Hematopoietic multipotent progenitor cell treated with erythropoietin and hydrocortisone succinate and interleukin-3 and kit ligand, for 17 days (in vitro differentiated cells): ENCODE results near the gene HARS1.
A peak's percentile ranks its signal among the peaks of the same experiment; 100 is the strongest.
"Not testable (repeated sequence)": the region's sequence is repeated elsewhere in the genome, so short reads cannot be mapped to it uniquely, and the experiment has no call there.

Experiments
- DNase-seq: peaks from one replicate; pipeline ENCODE4 v3.0.0-alpha.2; 2015; ENCODE audit warnings: low spot score

The HARS1 gene, protein sequence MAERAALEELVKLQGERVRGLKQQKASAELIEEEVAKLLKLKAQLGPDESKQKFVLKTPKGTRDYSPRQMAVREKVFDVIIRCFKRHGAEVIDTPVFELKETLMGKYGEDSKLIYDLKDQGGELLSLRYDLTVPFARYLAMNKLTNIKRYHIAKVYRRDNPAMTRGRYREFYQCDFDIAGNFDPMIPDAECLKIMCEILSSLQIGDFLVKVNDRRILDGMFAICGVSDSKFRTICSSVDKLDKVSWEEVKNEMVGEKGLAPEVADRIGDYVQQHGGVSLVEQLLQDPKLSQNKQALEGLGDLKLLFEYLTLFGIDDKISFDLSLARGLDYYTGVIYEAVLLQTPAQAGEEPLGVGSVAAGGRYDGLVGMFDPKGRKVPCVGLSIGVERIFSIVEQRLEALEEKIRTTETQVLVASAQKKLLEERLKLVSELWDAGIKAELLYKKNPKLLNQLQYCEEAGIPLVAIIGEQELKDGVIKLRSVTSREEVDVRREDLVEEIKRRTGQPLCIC

DNA sequence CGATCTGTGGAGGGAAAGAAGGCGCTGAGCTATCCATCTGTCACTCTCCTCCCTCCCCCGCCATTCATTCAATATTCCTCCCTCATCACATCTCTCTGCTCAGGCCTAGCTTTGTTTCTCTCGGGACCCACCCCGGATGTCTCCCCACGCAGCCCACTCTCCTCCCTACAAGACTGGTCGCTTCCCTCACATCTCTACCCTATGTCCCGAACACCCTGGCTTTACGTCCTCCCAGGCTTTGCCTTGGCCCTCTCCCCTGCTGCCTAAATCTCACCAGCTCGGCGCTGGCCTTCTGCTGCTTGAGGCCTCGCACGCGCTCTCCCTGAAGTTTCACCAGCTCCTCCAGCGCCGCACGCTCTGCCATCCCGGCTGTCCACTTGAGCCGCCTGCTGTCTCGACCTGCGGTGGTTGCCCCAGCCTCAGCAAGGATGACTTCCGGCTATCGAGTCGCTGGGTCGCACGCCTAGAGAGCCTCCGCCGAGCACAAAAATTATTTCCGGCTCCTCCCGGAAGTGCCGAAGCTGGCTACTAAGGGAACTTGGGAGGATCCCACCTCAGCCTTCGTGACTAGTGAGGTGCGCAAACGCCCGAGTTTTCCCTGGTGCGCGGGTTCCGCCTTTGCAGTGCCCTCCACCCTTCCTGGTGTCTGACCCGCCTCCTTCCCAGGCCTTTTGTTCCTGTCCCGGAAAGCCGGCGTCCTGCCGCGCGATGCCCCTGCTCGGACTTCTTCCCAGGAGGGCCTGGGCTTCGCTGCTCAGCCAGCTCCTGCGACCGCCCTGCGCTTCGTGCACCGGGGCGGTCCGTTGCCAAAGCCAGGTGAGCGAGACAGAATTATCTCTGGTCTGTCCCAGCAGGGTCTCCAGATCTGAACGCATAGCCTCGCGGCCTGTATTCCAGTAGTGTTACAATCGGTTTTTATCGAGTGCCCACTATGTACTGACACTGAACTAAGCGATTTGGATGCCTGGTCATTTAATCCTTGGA, at the start of gene HARS1, which contains the start of gene HARS2:
Gene HARS1 (minus strand): TSS at position 430 of the 984 bp plus-strand sequence. CDS start 66 bp downstream, at position 364.
Gene HARS2 (plus strand): TSS at position 515 of the 984 bp plus-strand sequence. CDS start 194 bp downstream, at position 709.
- DNase-seq = peak; percentile 94

DNA sequence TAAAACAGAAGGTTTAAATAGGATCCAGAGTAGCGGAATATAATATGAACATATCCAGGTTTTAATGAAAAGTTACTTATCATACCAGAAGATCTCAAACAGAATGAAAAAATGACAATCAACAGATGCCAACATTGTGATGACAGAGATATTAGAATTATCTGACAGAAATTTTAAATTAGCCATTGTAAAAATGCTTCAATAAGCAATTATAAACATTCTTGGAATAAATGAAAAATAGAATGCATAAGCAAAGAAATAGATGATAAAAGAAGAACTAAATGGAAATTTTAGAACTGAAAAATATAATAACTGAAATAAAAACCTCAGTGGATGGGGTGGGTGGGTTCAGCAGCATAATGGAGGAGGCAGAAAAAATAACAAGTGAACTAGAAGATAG, 46.3 kb upstream of the HARS1 start:
- no peak for DNase-seq

DNA sequence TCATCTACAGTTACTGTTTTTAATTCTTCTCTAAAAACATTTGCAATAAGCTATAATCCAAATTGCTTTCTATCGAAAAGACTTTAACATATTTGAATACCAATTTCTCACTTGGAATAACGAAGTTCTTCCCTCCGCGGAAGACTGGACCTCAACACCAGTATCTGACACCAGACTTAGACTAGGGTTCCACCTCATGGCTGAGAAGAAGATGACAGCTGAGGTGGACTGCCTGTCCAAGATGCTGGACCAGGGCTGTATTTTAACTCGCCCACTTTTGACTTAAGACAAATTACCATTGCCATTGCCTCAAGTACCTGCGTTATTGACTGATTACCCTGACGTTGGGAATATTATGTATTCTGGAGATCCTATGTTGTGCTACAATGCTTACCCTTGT, 43.2 kb upstream of the HARS1 start:
- peak; percentile 39 for DNase-seq

DNA sequence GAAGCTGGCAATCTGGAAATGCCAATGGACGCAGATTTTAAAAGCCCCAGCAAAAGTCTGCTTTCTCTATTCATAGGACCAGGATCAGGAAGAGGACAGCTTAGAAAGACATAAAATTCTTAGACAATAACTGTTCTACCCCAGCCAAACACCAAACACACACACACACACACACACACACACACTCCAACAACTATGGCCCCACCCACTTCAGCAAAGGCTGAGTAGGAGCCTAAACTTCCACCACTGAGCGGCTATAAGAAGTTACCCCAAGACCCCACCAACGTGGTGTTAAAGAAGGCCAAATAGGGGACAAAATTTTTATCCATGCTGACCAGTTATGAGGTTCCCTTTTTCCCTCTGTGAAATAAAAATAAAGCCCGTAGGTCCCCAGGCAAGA, 41.9 kb upstream of the HARS1 start:
- DNase-seq = no peak

DNA sequence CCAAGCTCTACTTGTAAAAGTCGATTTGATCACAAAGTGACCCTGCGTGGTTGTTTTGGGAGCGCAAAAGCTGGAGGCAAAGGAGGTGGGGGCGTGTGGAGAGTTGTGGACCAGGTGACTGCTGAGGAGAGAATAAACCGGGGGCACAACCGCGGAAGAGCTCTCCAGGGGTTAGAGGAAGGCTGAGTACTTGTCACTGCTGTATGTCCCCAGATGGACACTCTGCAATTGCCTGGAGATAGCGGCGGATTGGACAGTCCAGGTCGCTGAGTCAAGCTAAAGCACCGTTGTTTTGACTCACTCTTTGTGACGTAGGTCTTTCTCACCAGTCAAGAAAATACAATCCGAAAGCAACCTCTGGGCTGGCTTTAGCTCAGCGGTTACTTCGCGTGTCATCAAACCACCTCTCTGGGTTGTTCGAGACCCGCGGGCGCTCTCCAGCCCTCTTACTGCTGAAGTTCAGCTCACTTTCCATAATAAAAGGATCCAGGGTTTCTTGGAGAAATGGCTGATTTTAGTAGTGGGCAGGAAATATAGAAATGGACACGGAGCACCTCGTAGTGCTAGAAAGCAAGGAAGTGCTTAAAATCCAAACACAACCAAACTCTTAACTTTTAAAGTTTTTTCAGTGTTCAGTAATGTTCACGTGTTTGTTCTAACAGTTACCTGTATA, 34.8 kb upstream of the HARS1 start:
- DNase-seq = peak; percentile 31

DNA sequence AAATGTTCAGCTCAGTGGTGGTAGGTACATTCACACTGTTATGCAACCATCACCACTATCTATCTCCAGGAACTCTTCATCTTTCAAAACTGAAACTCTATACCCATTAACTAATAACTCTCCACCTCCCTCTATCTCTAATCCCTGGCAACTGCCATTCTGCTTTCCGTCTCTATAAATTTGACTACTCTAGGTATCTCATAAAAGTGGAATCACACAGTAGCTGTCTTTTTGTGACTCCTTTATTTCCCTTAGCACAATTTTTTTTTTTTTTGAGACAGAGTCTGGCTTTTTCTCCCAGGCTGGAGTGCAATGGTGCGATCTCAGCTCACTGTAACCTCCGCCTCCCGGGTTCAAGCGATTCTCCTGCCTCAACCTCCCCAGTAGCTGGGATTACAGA, 30.2 kb upstream of the HARS1 start:
- DNase-seq = not testable (repeated sequence)

DNA sequence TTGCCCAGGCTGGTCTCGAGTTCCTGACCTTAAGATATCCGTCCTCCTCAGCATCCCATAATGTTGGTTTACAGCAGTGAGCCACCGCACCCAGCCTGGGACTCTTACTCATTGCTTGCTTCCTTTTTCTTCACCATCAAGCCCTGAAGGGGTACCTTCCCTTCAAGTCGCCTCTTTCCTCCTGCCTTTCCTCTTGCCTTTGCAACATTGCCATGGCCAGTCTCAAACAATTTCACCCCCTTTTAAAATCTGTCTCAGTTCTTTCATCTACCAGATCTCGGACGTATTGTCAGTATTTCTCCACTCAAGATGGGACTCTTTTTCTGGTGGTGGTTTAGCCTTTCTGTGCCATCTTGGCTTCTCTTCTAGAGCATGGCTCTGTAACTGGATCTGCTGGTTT, 29.6 kb upstream of the HARS1 start:
- not testable (repeated sequence) for DNase-seq

DNA sequence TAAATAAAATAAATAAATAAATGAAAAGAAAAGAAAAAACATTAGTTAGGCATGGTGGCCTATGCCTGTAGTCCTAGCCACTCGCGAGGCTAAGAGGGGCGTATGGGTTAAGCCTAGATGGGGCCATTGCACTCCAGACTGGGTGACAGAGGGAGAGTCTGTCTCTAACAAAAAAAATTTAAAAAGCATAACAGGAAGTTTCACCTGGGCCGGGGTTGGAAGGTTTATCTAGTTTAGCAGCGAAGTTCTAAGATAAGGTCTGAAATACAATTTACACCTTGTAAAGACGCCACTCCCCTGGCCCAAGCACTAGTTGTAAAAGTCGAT, 27.1 kb upstream of the HARS1 start:
- no peak for DNase-seq

DNA sequence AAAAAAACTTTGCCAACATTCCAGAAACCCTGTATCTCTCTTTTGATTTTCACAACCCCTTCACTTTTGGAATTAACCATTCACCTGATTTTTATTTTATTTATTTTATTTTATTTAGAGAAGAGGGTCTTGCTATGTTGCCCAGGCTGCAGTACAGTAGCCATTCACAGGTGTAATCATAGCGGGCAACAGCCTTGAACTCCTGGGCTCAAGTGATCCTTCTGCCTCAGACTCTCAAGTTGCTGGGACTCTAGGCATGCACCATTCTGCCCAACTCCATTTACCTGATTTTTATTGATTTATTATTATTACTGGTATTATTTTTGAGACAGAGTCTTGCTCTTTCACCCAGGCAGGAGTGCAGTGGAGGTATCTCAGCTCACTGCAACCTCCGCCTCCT, 25.1 kb upstream of the HARS1 start:
- DNase-seq = not testable (repeated sequence)

DNA sequence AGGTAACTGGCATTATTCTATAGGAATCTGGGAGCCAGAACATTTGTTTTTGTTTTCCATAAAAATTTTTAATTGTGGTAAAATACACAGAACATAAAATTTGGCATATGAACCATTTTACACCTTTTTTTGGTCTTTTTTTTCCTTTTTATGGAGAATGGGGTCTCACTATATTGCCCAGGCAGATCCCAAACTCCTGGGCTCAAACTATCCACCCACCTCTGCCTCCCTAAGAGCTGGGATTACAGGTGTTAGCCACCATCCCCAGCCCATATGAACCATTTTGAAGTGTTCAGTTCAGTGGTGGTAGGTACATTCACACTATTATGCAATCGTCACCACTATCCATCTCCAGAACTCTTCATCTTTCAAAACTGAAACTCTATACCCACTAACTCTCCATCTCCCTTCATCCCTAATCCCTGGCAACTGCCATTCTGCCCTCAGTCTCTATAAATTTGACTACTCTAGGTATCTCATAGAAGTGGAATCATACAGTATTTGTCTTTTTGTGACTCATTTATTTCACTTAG, 22.5 kb upstream of the HARS1 start:
- no peak for DNase-seq

DNA sequence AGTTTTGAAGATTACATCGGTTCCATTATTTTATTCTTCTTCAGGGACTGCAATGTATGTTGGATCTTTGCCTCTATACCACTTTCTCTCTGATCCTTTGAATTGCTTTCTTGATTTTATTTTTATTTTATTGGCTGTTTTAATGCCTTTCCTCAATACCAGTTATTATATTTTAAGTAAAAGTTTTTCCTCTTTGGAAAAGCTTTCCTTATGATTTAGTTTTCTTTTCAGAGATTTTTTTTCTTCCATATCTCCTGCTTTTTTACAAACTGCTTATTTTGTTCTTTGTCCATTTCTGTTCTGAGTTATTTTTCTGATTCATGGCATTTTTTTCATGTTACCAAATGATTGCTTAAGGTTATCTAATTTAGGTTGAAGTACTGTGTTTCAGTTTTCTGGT, 20.6 kb upstream of the HARS1 start:
- no peak for DNase-seq

DNA sequence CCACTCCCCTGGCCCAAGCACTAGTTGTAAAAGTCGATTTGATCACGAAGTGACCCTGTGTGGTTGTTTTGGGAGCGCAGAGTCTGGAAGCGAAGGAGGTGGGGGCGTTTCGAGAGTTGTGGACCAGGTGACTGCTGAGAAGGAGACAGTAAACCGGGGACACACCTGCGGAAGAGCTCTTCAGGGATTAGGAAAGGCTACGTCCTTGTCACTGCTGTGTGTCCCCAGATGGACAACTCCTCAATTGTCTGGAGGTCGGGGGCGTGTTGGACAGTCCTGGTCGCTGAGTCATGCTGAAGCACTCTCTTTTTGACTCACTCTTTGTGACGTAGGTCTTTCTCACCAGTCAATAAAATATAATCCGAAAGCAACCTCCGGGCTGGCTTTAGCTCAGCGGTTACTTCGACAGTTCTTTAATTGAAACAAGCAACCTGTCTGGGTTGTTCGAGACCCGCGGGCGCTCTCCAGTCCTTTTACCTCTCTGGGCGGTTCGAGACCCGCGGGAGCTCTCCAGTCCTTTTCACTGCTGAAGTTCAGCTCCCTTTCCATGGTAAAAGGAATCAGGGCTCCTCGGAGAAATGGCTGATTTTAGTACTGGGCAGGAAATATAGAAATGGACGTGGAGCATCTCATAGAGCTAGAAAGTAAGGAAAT, 19.9 kb upstream of the HARS1 start:
- DNase-seq = peak; percentile 98

DNA sequence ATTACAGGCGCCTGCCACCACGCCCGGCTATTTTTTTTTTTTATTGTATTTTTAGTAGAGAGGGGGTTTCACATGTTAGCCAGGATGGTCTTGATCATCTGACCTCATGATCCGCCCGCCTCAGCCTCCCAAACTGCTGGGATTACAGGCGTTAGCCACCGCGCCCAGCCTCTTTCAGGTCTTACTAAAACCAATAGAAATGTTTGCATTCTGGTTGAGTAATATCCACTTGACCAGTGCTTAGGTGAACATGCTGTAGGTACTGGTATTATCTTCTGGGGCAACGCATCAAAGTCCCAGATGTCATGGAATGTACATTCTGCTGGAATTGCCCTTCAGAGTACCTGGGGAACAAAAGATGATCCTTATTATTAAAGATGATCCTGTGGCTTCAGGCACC, 17.6 kb upstream of the HARS1 start:
- not testable (repeated sequence) for DNase-seq

DNA sequence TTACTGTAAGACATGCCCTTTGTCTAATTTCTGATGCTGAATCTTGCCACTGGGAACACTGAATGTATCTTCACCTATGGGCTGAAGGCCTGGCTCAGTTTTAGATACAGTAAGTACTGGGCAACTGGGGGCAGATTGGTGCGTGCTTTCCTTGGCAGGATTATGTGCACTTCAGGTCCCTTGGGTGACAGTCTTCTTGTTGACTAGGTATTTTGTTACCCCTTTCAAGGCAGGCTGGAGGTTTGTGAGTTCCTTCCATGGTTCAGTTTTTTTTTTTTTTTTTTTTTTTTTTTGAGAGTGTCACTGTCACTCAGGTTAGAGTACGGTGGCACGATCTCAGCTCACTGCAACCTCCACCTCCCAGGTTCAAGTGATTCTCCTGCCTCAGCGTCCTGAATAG, 16.6 kb upstream of the HARS1 start:
- DNase-seq = no peak

DNA sequence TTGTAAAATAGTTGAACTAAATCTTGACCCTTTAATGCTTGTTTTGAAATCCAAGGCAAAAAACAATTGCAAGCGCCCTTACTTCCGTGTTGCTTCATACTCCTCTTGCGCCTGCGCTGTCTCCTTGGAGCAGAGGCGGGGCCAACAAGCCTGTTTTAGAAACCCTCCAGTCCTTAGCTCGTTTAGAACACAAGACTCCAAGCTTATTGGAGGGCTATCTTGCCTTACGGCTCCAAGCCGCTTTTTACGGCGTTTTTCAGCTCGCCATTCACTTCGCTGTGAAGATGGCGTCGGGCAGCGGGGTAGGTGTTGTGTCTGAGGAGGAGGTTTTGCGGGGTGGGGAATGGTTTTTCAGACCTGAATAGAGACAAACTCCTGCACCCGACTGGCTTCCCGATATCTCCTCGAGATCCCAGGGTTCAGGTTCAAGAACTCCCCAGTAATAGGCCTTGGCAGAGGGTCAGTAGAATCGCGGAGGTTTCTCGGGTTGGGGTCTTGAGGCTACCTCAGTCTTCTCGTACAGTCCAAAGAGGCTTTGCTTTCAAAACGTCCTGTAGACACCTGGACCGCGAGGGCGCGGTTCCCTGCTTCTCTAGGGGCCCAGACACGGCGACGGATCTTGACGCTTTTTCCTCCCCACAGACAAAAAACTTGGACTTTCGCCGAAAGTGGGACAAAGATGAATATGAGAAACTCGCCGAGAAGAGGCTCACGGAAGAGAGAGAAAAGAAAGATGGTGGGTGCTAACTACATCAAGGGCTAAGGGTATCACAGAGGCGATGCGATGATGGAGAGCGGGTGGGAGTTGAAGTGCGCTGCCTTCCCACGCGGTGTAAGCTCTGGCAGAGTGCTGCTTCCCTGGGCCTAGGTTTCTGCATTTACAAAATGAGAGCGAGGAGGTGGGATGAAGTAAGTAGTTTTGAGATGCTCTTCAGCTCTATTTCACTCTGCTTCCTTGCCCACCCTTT, 9.3 kb upstream of the HARS1 start, which contains the start of gene ZMAT2:
Gene ZMAT2 (plus strand): TSS at position 271 of the 968 bp plus-strand sequence. CDS start 14 bp downstream, at position 285.
- DNase-seq = peak; percentile 98

DNA sequence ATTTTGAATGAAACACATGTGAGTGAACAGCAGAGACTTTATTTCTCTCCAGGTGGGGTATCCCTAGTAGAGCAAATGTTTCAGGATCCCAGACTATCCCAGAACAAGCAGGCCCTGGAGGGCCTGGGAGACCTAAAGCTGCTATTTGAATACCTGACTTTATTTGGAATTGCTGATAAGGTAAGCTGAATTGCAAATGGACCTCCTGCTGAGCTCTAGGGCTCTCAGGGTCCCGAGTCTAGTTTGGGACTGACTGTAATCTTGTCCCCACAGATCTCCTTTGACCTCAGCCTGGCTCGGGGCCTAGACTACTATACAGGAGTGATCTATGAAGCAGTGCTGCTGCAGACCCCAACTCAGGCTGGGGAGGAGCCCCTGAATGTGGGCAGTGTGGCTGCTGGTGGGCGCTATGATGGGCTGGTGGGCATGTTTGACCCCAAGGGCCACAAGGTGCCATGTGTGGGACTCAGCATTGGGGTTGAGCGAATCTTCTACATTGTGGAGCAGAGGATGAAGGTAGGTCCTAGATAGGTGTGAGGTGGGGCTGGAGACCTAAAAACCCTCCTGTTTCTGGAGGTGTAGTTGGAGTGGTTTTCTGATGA, 5.8 kb upstream of the HARS1 start:
- DNase-seq = no peak

DNA sequence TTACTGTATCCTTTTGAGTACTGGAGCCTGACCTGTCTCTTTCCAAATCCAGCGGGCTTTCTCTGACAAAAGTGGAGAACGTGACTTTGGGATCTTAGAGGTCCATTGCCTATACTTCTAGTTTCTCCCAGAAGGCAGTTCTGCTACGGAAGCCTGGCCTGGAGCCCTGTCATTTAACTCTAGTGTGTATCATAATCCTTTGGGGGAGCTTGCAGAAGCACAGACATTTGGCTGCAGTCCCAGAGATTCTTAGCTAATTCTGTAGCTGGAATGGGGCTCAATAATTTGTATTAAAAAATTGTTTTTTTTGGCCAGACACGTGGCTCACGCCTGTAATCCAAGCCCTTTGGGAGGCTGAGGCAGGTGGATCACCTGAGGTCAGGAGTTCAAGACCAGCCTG, 3.1 kb upstream of the HARS1 start:
- DNase-seq = no peak

DNA sequence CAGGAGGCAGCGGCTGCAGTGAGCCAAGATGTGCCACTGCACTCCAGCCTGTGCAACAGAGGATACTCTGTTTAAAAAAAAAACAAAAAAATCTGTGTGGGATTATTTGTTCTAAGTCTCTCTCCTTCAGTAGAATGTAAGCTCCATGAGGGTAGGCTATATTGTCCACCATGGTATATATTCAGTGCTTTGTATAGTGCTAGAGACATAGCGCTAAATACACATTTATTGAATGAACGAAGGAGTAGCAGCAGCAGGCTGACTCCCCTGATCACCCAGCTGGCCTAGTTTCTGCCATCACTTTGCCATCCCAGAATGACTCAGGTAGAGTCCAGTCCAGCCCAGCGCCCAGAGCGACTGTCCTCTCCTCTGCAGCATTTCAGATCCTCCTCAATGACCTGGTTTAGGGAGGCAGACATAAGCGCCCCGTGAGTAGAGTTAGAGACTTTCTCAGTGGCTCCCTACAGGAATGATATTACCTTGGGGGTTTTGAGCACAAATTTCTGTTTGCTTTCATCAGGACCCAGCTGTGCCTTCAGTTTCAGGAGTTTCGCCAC, 716 bp downstream of the HARS1 start:
- DNase-seq = peak; percentile 38

DNA sequence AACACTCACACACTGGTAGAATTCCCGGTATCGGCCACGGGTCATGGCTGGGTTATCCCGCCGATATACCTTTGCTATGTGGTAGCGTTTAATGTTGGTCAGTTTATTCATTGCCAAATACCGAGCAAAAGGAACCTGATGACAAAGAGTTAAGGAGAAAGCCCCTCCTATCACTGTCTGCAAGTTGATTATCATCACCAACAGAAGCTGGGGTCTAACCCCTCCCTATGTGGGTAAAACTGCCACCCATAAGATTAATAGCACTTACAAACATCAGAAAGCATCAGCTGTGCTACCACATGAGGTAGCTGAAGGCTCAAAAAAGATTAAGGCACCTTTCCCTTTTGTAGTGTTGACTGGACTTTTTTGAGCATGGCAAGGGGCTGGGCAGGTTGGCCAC, 12.2 kb downstream of the HARS1 start:
- peak; percentile 51 for DNase-seq
